Ecto neural progenitor cell (in vitro differentiated cells): Measurements from ENCODE around the gene ANKRD18B.
"Not testable (repeated sequence)": the region's sequence is repeated elsewhere in the genome, so short reads cannot be mapped to it uniquely, and the experiment has no call there.

ENCODE experiments used
- DNase-seq: peaks from one replicate; pipeline ENCODE4 v3.0.0-alpha.2; 2018; ENCODE audit warnings: low spot score

Gene ANKRD18B

GRCh38 chr9:33611358-33611757 is 87.3 kb downstream of the ANKRD18B start:
- DNase-seq: no peak

- not testable (repeated sequence) for DNase-seq
Observed at GRCh38 chr9:33612410-33612809, 88.4 kb downstream of the ANKRD18B start.

- no peak for DNase-seq
Observed at GRCh38 chr9:33614001-33614687, 90.1 kb downstream of the ANKRD18B start.

GRCh38 chr9:33618370-33618769 is 94.3 kb downstream of the ANKRD18B start:
- DNase-seq: not testable (repeated sequence)

DNA sequence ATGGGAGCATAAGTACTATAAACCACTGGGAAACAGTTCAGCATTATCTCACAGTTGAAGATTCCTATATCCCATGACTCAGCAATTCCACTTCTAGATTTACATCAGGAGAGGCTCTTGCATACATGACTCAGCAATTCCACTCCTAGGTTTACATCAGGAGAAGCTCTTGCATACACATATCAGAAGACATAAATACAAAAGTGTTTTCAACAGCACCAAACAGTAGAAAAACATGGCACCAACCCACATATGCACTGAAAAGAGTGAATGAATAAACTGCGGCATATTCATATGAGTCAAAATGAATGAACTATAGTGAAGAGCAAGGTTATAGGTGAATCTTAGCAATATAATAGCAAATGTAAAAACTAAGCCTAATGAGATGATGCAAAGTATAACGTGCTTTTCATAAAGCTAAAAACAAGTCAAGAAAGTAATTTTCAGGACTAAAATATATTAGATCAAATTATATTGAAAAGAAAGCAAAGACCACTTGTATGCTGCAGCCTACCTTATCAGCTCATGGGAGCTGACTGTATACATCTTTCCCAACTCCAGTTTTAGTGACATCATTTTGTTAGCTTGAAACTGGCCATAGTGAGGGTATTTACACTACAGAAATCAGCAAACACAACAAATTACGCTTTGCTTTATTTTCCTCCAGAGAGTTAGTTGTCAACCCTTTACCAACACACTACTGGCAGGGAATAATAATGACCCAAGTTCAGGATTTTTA is 95.8 kb downstream of the ANKRD18B start:
- DNase-seq: no peak

DNA sequence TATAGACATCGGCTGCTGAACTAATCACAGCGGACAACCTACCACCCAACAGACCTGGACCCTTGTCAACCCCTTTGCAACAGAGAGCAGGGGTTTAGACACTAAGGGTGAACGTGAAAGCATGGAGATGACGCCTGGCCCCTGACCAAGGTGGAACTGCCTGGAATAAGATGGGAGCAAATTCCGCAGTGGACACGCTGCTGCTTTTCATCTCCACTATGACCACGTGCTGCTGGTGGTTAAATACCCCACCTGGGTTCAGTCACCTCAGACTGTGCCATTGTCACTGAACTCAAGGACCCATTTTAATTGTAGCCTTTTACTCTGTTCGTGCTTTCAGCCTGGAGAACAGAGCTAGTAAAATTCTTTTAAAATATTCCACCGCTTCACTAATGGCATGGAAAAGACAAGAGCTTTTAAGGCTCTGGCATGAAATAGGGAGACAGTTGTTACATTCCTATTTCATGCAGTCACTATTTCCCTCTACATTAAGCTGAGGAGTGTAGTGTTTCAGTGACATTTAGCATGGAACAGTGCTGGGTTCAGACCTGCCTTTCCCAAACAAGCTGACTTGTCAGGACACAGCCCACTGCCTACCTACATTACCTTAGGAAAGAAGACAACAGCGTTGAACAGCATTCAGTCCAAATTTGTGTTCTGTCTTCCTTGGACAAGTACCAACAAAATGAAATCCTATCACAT is 96.8 kb downstream of the ANKRD18B start:
- no peak for DNase-seq
